ENCODE data around the gene ZNF548.

Gene ZNF548

GRCh38 chr19:57398868-57399267, 9.2 kb downstream of the ZNF548 start:
- no peak for DNase-seq (ENCODE audit: low read depth in 2 of 2)

DNA sequence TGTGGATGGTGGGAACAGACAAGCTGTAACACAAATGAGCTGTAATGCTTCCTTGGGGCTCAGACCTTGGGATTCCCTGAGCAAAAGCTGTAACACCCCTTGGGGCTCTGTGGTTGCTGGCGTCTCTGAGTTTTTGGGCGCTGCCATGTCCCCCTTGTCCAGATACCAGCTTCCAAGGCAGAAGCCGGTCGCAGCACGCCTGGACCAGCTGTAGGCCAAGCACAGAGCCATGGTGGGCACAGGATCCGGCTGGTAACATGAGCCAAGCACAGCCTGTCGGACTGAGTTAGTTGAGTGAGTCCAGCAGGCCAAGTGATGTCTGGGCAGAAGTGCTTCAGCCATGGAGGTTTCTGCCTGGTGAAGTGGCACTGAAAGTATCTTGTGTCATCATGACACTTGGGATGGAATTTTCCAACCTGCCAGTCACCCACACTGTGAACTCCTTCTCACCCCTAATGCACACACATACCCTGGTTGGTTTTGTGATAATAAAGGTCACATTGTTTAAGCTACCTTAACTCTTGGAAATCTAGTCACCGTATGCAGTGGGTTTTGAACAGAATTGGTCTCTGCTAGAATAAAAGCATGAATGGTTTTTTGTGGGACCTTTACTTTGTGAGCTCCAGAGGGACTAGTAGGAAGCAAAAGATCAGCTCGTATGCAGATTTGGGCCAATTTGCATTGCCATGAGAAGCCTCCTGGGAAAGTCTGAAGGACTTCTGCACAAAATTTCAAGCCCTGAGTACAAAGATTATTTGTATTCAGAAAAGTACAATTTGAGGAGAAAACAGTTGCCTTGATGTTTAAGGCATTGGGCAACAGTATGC, 14.3 kb downstream of the ZNF548 start:
- DNase-seq (ENCODE audit: low read depth in 2 of 2): no peak

DNA sequence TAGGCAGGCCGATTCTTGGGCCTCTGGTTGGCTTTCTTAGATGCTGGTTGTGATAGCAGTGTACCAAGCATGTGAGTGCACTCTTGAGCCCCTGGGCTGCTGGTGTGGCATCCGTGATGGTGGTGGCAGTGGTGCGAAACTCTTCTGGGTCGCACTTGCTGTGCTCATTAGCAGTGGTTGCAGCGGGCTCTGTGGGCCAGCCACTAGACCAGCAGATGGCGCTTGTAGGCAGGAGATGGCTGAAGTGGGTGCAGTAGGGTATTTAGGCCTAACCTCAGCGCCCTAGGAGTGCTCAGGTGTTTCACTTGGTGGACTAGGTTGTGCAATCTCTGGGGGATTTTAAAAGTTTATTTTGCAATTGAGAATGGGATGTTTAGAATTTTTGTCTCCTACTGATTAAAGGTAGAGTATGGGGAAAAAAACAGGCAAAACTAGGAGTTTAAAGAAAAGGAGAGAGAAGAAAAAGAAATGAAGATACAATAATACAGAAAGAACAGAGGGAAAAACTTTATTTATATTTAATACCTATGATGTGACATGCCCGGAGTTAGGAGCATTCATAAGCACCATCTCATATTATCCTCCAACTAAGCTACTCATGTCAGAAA, 17.0 kb downstream of the ZNF548 start:
- peak; percentile 43 to 52 for DNase-seq (ENCODE audit: low read depth in 2 of 2)

GRCh38 chr19:57410877-57411671, 21.4 kb downstream of the ZNF548 start, which contains the start of gene ZNF17:
TSS of gene ZNF17 (plus strand) at chr19:57411161. CDS start at chr19:57413616, 2,455 bp downstream.
- peak; percentile 86 to 89 for DNase-seq (ENCODE audit: low read depth in 2 of 2)

- DNase-seq (ENCODE audit: low read depth in 2 of 2): no peak
Observed at GRCh38 chr19:57419439-57419838, 29.8 kb downstream of the ZNF548 start.

- DNase-seq (ENCODE audit: low read depth in 2 of 2): no peak
Observed at GRCh38 chr19:57421037-57421436, 31.4 kb downstream of the ZNF548 start.

- no peak for DNase-seq (ENCODE audit: low read depth in 2 of 2)
Observed at GRCh38 chr19:57434386-57435061, 44.9 kb downstream of the ZNF548 start.

DNA sequence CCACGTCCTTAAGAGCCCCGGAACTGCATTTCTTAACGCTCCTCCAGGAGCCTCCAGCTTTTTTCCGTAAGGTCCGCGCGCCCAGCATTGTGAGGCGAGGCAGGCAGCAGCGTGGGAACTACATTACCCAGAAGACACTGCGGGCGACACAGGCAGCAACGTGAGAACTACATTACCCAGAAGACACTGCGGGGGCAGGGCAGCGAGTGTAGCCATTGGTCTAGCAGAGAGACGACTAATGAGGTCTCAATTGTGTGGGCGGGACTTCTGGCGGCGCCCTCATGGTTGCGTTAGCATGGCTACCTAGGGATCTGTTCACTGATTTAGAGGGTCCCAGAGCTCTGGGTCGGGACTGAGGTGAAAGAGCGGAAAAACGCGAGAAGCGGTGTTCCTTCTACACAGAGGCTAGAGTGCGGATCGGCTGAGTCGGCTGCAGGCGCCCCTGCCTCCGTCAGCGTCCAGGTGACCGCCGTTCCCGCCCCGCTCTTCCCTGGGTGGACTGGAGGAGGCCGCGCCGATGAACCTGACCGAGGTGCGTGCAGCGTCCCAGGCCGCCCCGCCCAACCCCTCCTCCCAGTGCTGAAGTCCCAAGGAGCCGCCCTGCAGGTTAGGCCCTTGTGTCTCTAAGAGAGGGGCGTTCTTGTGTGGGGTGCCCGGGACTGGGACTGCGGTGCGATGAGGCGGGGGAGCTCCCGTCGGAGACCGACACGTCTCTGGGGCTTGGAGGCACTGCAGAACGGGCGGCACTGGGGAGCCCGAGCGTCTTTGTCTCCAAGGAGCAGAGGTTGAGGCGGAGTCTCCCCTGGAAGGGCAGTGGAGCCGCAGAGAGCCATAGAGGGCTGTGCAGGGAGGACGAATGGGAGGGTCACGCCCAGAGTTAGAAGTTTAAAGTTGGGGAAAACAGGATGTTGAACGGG, 45.7 kb downstream of the ZNF548 start, which contains the start of gene ZNF749:
Gene ZNF749 (plus strand): TSS at position 264 of the 917 bp plus-strand sequence. CDS start 254 bp downstream, at position 518.
- DNase-seq (ENCODE audit: low read depth in 2 of 2): peak; percentile 93 to 94

DNA sequence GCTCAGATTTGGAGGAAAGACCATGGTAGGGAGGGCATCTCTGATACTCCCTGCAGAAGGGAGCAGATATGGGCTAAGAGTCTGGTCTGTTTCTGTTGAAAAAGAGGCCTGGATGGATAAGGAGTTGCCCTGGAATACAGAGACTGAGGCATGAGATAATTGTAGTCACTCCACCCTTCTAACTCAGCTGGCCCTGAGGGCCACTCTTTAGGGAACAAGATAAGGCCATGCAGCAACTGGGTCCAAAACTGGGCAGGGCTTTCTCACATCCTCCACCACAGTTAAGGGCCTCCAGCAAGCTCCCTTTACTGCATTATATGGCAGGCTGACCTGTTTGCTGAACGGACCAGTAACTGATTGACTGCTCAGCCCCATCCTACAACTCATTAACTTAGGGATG, 46.8 kb downstream of the ZNF548 start:
- no peak for DNase-seq (ENCODE audit: low read depth in 2 of 2)

GRCh38 chr19:57437931-57438330, 48.3 kb downstream of the ZNF548 start:
- no peak for DNase-seq (ENCODE audit: low read depth in 2 of 2)

DNA sequence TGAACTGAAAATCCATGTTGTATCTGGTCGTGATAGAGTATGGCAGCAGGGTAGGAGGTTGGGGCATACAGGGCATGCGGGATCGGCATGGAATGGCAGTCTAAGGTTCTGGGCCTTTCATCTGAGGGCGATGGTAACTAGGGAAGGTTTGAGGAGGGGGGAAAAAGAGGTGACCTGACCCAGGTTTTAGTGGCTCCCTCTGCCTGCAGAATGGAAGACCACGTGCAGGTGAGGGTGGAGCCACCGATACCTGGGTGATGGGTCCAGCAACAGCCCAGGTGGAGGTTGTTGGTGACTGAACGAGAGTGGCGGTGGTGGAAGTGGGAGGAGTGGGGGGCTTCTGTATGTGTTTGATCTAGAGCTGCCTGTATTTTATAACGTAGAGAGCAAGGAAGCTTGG, 49.3 kb downstream of the ZNF548 start:
- no peak for DNase-seq (ENCODE audit: low read depth in 2 of 2)

DNA sequence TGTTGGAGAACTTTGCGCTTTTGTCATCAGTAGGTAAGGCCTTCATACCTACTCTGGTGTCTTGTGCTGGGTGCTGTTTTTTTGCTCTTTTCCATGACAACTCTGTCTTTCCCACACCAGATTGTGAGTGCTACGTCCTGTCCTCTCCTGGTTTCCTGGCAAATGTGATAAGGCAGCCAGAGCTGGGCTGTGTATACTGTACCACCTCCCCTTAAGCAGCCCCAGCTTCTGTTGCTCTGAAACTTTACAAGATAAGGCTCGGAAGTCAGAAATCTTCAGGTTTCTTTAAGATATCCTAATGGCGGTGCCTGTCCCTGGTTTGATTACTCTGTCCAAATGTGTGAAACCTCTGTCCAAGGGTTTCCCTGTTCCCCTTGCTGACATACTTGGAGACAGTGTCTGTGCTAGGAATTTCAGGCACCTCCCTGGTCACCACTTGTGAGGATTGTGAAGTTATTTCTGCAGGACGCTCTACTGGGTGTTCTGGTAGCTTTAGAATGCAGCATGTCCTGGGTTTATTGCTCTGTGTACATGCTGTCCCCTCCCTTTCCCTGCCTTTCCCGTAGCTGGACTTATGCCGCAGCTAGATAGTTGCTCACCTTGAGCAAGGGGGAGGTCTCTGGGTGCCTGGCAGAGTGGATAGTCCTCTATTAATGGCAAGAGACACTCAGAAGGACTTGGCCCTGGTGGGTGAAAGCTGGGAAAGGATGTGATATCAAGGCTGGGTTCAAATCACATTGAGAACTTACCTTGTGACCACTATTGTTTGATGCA, 52.5 kb downstream of the ZNF548 start:
- no peak for DNase-seq (ENCODE audit: low read depth in 2 of 2)

DNA sequence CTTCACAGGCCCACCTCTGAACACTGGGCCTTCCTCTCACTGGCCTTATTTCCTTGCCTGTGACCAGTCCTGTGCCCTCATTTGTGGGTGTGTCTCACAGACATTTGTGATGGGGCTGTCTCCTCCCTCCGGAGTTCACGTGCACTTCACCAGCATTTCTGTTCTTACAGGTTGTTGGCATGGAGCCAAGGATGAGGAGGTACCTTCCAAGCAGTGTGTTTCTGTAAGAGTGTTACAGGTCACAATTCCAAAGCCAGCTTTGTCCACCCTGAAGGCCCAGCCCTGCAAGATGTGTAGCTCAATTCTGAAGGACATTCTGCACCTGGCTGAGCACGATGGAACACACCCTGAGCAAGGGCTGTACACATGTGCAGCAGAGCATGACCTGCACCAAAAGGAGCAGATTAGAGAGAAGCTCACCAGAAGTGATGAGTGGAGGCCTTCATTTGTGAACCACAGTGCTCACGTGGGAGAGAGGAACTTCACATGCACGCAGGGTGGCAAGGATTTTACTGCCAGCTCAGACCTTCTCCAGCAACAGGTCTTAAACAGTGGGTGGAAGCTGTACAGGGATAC, 53.6 kb downstream of the ZNF548 start:
- DNase-seq (ENCODE audit: low read depth in 2 of 2): no peak

- no peak for DNase-seq (ENCODE audit: low read depth in 2 of 2)
Observed at GRCh38 chr19:57452307-57452706, 62.7 kb downstream of the ZNF548 start.
